Skeletal muscle satellite cell (primary cell): ENCODE results near the gene PPAT.
"Not testable (repeated sequence)": the region's sequence is repeated elsewhere in the genome, so short reads cannot be mapped to it uniquely, and the experiment has no call there.

ENCODE experiments used
- H3K27me3 ChIP-seq: 2 replicates; pipeline ENCODE4 v1.7.0; 2013; ENCODE audit warnings: low read length; ENCODE audit not compliant: control insufficient read depth, insufficient read depth
- H3K36me3 ChIP-seq: 2 replicates; pipeline ENCODE4 v1.7.0; 2013; ENCODE audit warnings: mild to moderate bottlenecking, control low read depth, low read length; ENCODE audit not compliant: insufficient read depth
- H3K4me1 ChIP-seq: 2 replicates; pipeline ENCODE4 v1.7.0; 2013; ENCODE audit warnings: low read length; ENCODE audit not compliant: control insufficient read depth, insufficient read depth
- H3K4me2 ChIP-seq: 2 replicates; pipeline ENCODE4 v1.7.0; 2013; ENCODE audit warnings: mild to moderate bottlenecking, low read length
- H3K4me3 ChIP-seq: 2 replicates; pipeline ENCODE4 v1.7.0; 2013; ENCODE audit warnings: low read length
- H3K9ac ChIP-seq: 2 replicates; pipeline ENCODE4 v1.7.0; 2013; ENCODE audit warnings: mild to moderate bottlenecking, low read depth, low read length, moderate library complexity
- H3K9me3 ChIP-seq: replicated peaks from 2 replicates; pipeline ENCODE4 v1.7.0; 2013; ENCODE audit warnings: mild to moderate bottlenecking, control low read depth, low read length

The PPAT gene

GRCh38 chr4:56464581-56464980 is 29.2 kb upstream of the PPAT start:
- no peak overlapping the region for H3K9ac ChIP-seq
- H3K36me3 ChIP-seq, result peaks cover 26% of the 10 kb centered on the region
- H3K4me3 ChIP-seq, result no peak overlapping the region
- H3K9me3 ChIP-seq, result no peaks in the 10 kb centered on the region
- peak overlapping the region; percentile 10 for H3K4me2 ChIP-seq
- H3K27me3 ChIP-seq, result no peaks in the 10 kb centered on the region
- H3K4me1 ChIP-seq, result peaks cover 21% of the 10 kb centered on the region

- Histone ChIP-seq H3K9ac (no peak overlapping the region), H3K27me3 (no peaks in the 10 kb centered on the region), H3K36me3 (peaks cover 34% of the 10 kb centered on the region)
Observed at GRCh38 chr4:56463711-56464110, 28.3 kb upstream of the PPAT start.

GRCh38 chr4:56462157-56462556 is 26.7 kb upstream of the PPAT start:
- H3K9me3 ChIP-seq, result no peaks in the 10 kb centered on the region
- peaks cover 10% of the 10 kb centered on the region for H3K4me1 ChIP-seq
- H3K27me3 ChIP-seq, result no peaks in the 10 kb centered on the region
- H3K4me2 ChIP-seq, result no peak overlapping the region
- H3K9ac ChIP-seq, result no peak overlapping the region
- no peak overlapping the region for H3K4me3 ChIP-seq
- H3K36me3 ChIP-seq, result peaks cover 44% of the 10 kb centered on the region

More at GRCh38 chr4:56463711-56464110, 28.3 kb upstream of the PPAT start:
- Histone ChIP-seq H3K9me3 (no peaks in the 10 kb centered on the region), H3K4me1 (peaks cover 12% of the 10 kb centered on the region), H3K4me2 (no peak overlapping the region), H3K4me3 (no peak overlapping the region)

GRCh38 chr4:56460085-56460484 is 24.7 kb upstream of the PPAT start:
- Histone ChIP-seq H3K27me3 (no peaks in the 10 kb centered on the region), H3K4me3 (no peak overlapping the region), H3K36me3 (peaks cover 58% of the 10 kb centered on the region), H3K9me3 (no peaks in the 10 kb centered on the region), H3K4me2 (no peak overlapping the region), H3K4me1 (no peaks in the 10 kb centered on the region), H3K9ac (no peak overlapping the region)

GRCh38 chr4:56450342-56450741 is 14.9 kb upstream of the PPAT start:
- H3K4me3 ChIP-seq, result no peak overlapping the region
- H3K4me2 ChIP-seq, result no peak overlapping the region
- H3K9me3 ChIP-seq, result no peaks in the 10 kb centered on the region
- no peaks in the 10 kb centered on the region for H3K27me3 ChIP-seq
- H3K36me3 ChIP-seq, result peaks cover 57% of the 10 kb centered on the region
- H3K9ac ChIP-seq, result no peak overlapping the region
- no peaks in the 10 kb centered on the region for H3K4me1 ChIP-seq

- H3K27me3 ChIP-seq, H3K4me3 ChIP-seq: not testable (repeated sequence)
- peaks cover 58% of the 10 kb centered on the region for H3K36me3 ChIP-seq
Observed at GRCh38 chr4:56449475-56449874, 14.1 kb upstream of the PPAT start.

GRCh38 chr4:56448301-56448700 is 12.9 kb upstream of the PPAT start:
- Histone ChIP-seq H3K9ac (no peak overlapping the region), H3K36me3 (peaks cover 47% of the 10 kb centered on the region), H3K4me3 (no peak overlapping the region), H3K27me3 (no peaks in the 10 kb centered on the region), H3K9me3 (no peaks in the 10 kb centered on the region), H3K4me1 (no peaks in the 10 kb centered on the region), H3K4me2 (no peak overlapping the region)

More at GRCh38 chr4:56449475-56449874, 14.1 kb upstream of the PPAT start:
- not testable (repeated sequence) for H3K9ac ChIP-seq, H3K9me3 ChIP-seq, H3K4me2 ChIP-seq, H3K4me1 ChIP-seq

- no peak overlapping the region for H3K4me3 ChIP-seq
- H3K9ac ChIP-seq, result no peak overlapping the region
Observed at GRCh38 chr4:56445699-56446098, 10.3 kb upstream of the PPAT start.

GRCh38 chr4:56444719-56445118 is 9.3 kb upstream of the PPAT start:
- peaks cover 42% of the 10 kb centered on the region for H3K36me3 ChIP-seq
- no peak overlapping the region for H3K9ac ChIP-seq
- H3K27me3 ChIP-seq, result no peaks in the 10 kb centered on the region
- no peaks in the 10 kb centered on the region for H3K4me1 ChIP-seq
- H3K4me3 ChIP-seq, result no peak overlapping the region
- no peak overlapping the region for H3K4me2 ChIP-seq
- no peaks in the 10 kb centered on the region for H3K9me3 ChIP-seq

More at GRCh38 chr4:56445699-56446098, 10.3 kb upstream of the PPAT start:
- no peaks in the 10 kb centered on the region for H3K27me3 ChIP-seq
- H3K36me3 ChIP-seq, result peaks cover 42% of the 10 kb centered on the region
- no peaks in the 10 kb centered on the region for H3K4me1 ChIP-seq
- H3K9me3 ChIP-seq, result no peaks in the 10 kb centered on the region
- no peak overlapping the region for H3K4me2 ChIP-seq

- H3K9me3 ChIP-seq, result no peaks in the 10 kb centered on the region
- no peak overlapping the region for H3K9ac ChIP-seq
- peaks cover 4% of the 10 kb centered on the region for H3K4me1 ChIP-seq
- no peak overlapping the region for H3K4me2 ChIP-seq
- no peak overlapping the region for H3K4me3 ChIP-seq
- H3K27me3 ChIP-seq, result no peaks in the 10 kb centered on the region
- H3K36me3 ChIP-seq, result peaks cover 27% of the 10 kb centered on the region
Observed at GRCh38 chr4:56440983-56441382, 5.6 kb upstream of the PPAT start.

GRCh38 chr4:56438766-56439165 is 3.4 kb upstream of the PPAT start:
- H3K9ac ChIP-seq, result no peak overlapping the region
- peaks cover 15% of the 10 kb centered on the region for H3K36me3 ChIP-seq
- H3K4me3 ChIP-seq, result no peak overlapping the region
- H3K4me2 ChIP-seq, result no peak overlapping the region
- peaks cover 11% of the 10 kb centered on the region for H3K4me1 ChIP-seq
- no peaks in the 10 kb centered on the region for H3K27me3 ChIP-seq
- H3K9me3 ChIP-seq, result no peaks in the 10 kb centered on the region

- Histone ChIP-seq H3K36me3 (no peaks in the 10 kb centered on the region), H3K4me2 (peak overlapping the region; percentile 99), H3K27me3 (no peaks in the 10 kb centered on the region), H3K4me3 (peak overlapping the region; percentile 85), H3K4me1 (peaks cover 11% of the 10 kb centered on the region), H3K9me3 (no peaks in the 10 kb centered on the region), H3K9ac (peak overlapping the region; percentile 89)
Observed at GRCh38 chr4:56434599-56435139, 746 bp downstream of the PPAT start.
